SU-DHL-6 (cell line): Measurements from ENCODE around the gene CEP85.
"Not testable (repeated sequence)": the region's sequence is repeated elsewhere in the genome, so short reads cannot be mapped to it uniquely, and the experiment has no call there.

ENCODE experiments used
- CTCF ChIP-seq: fragments of 200-600 bp; sonication (generic); IDR thresholded peaks from one replicate; pipeline ENCODE4 v1.5.1; 2017; ENCODE audit warnings: antibody characterized with exemption, mild to moderate bottlenecking, low read length, moderate library complexity; ENCODE audit not compliant: insufficient read depth, poor library complexity, severe bottlenecking
- EZH2phosphoT487 ChIP-seq: fragments of 200-600 bp; sonication (generic), shearing (Covaris generic); conservative IDR thresholded peaks from 2 replicates; pipeline ENCODE4 v1.6.1; 2018; ENCODE audit warnings: mild to moderate bottlenecking, antibody characterized with exemption, low read length, moderate library complexity, mixed read lengths

GRCh38 chr1:26292735-26293134 lies 58.7 kb downstream of the CEP85 start:
- not testable (repeated sequence) for TF ChIP-seq CTCF, EZH2phosphoT487
